Brain microvascular endothelial cell (primary cell): ENCODE measurements around the gene HMCES.

ENCODE experiments used
- DNase-seq: peaks from one replicate; pipeline ENCODE4 v3.0.0-alpha.2; 2020
- H3K27ac ChIP-seq: fragments of 250-450 bp; sonication (Bioruptor Pico); 2 replicates; pipeline ENCODE4 v1.5.1; 2020; ENCODE audit warnings: mild to moderate bottlenecking, moderate library complexity
- H3K27me3 ChIP-seq: fragments of 250-450 bp; sonication (Bioruptor Pico); replicated peaks from 2 replicates; pipeline ENCODE4 v1.5.1; 2020; ENCODE audit warnings: mild to moderate bottlenecking
- H3K36me3 ChIP-seq: fragments of 250-450 bp; sonication (Bioruptor Pico); replicated peaks from 2 replicates; pipeline ENCODE4 v1.5.1; 2020; ENCODE audit warnings: mild to moderate bottlenecking
- H3K4me3 ChIP-seq: 2 replicates; pipeline ENCODE4 v1.5.1; 2011; ENCODE audit warnings: low read depth, mild to moderate bottlenecking, control low read depth, low read length, moderate library complexity
- in situ Hi-C: cut with HindIII; loops from 2 replicates; pipeline ENCODE4 v1.10.0; 2017; ENCODE audit warnings: low sequenced_read_pairs, low pct_ligation_motif_present
- TF ChIP-seq, protein P1 (sequence below): IDR thresholded peaks from 2 replicates; pipeline ENCODE4 v1.5.1; 2011; ENCODE audit warnings: low read depth, mild to moderate bottlenecking, moderate library complexity, low read length, control low read depth, inconsistent platforms; ENCODE audit errors: missing control alignments

Gene HMCES

DNA sequence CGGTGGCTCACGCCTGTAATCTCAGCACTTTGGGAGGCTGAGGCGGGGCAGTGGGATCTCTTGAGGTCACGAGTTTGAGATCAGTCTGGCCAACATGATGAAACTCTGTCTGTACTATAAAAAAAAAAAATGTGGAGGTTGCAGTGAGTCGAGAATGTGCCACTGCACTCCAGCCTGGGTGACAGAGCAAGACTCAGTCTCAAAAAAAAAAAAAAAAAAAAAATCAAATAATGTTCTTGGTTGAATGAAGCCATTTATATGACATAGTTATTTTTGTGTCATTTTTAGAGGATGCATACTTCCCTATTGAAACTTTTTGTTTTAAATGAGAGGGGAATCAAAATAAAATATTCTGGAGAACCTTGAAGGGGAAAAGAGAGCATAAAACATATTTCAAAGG, 3.1 kb downstream of the HMCES start:
- in situ Hi-C loops: no loop called here
- H3K27ac ChIP-seq: no peak overlapping the region
- peaks cover 15% of the 10 kb centered on the region for H3K36me3 ChIP-seq
- TF ChIP-seq, protein P1, sequence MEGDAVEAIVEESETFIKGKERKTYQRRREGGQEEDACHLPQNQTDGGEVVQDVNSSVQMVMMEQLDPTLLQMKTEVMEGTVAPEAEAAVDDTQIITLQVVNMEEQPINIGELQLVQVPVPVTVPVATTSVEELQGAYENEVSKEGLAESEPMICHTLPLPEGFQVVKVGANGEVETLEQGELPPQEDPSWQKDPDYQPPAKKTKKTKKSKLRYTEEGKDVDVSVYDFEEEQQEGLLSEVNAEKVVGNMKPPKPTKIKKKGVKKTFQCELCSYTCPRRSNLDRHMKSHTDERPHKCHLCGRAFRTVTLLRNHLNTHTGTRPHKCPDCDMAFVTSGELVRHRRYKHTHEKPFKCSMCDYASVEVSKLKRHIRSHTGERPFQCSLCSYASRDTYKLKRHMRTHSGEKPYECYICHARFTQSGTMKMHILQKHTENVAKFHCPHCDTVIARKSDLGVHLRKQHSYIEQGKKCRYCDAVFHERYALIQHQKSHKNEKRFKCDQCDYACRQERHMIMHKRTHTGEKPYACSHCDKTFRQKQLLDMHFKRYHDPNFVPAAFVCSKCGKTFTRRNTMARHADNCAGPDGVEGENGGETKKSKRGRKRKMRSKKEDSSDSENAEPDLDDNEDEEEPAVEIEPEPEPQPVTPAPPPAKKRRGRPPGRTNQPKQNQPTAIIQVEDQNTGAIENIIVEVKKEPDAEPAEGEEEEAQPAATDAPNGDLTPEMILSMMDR: no peak
- no peaks in the 10 kb centered on the region for H3K27me3 ChIP-seq
- no peak overlapping the region for H3K4me3 ChIP-seq
- DNase-seq: no peak

DNA sequence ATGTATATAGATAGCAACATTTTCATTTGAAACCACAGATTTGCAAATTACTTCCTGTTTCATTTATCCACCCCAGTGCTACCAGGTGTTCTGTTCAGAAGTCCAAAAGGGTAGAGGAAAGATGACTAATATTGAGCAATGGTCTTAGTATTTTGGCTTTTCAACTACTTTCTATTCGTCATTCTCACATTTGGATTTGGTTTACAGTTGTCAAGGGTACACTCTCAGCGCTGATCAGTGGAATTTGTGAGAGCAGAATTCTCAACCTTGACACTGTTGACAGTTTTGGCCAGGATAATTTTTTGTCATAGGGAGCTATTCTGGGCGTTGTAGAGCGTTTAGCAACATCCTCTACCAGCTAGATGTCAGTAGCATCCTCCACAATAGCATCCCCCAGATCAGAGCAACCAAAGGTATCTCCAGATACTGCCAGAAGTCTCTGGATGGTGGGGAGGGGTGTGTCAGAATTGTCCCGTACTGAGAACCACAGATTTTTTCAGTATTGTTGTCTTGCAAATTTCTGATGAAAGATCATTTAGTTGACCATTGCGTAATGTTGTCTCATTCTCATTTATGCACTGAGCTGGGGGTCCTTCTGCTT, 4.2 kb downstream of the HMCES start:
- Histone ChIP-seq H3K36me3 (peaks cover 6% of the 10 kb centered on the region), H3K4me3 (no peak overlapping the region), H3K27me3 (no peaks in the 10 kb centered on the region), H3K27ac (no peak overlapping the region)
- in situ Hi-C loops: no loop called here
- TF ChIP-seq, protein P1: no peak
- DNase-seq: no peak

DNA sequence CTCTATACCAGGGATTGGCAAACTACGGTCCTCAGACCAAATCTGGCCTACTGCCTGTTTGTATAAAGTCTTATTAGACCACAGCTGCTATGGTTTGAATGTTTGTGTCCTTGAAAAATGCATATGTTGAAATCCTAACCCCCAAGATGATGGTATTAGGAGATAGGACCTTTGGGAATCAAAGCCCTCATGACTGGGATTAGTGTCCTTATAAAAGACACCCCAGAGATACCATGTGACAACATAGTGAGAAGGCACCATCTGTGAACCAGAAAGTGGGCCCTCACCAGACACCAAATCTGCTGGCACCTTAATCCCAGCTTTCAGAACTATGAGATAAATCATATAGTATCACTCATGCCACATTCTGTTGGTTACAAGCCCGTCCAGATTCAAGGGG, 7.4 kb downstream of the HMCES start:
- no peak overlapping the region for H3K27ac ChIP-seq
- in situ Hi-C loops: no loop called here
- no peaks in the 10 kb centered on the region for H3K36me3 ChIP-seq
- TF ChIP-seq, protein P1: no peak
- H3K4me3 ChIP-seq: no peak overlapping the region
- DNase-seq: no peak
- no peaks in the 10 kb centered on the region for H3K27me3 ChIP-seq

DNA sequence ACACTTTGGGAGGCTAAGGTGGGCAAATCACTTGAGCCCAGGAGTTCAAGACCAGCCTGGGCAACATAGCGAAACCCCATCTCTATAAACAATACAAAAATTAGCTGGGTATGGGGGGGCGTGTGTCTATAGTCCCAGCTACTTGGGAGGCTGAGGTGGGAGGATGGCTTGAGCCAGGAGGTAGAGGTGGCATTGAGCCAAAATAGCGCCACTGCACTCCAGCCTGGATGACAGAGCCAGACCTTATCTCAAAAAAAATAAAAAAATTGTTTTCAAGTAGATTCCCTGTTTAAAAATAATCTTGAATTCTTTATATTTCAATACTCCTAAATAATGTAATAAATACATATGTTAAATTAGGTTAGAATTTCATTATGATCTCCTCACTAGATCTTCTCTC, 9.8 kb downstream of the HMCES start:
- Histone ChIP-seq H3K27me3 (no peaks in the 10 kb centered on the region), H3K4me3 (no peak overlapping the region), H3K36me3 (peaks cover 8% of the 10 kb centered on the region), H3K27ac (no peak overlapping the region)
- DNase-seq: no peak
- in situ Hi-C loops: no loop called here
- TF ChIP-seq, protein P1: no peak

DNA sequence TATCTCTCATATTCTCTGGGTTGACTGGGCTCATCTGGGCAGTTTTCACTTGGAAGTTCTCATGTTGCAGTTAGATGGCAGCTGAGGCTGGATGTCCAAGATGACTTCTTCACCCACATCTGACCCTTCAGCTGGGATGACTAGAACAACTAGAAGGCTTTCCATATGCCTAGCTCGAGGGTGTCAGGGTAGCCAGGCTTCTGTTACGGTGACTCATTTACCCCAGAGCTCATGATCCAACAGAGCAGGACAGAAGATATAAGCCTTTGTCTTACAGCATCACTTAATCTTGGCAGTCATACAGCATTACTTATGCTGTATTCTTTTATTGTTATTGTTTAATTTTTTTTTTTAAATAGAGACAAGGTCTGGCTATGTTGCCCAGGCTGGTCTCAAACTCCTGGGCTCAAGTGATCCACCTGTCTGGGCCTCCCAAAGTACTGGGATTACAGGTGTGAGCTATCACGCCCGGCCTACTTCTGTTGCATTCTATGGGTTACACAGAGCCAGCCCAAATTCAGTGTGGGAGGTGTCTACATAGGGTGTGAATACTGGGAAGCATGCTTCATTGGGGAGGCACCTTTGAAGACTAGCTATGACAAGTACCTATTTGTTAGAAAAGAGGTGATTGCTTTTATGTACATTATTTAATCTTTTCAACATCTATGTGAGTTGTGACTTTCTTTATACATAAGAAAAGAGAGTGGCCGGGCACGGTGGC, 10.7 kb downstream of the HMCES start:
- H3K27me3 ChIP-seq: no peaks in the 10 kb centered on the region
- H3K4me3 ChIP-seq: no peak overlapping the region
- DNase-seq: peak; percentile 71
- H3K27ac ChIP-seq: no peak overlapping the region
- TF ChIP-seq, protein P1: no peak
- peaks cover 8% of the 10 kb centered on the region for H3K36me3 ChIP-seq
- in situ Hi-C loops: no loop called here
